GM12873 (cell line): ENCODE data around the gene IGFLR1.

Source experiments
- CTCF ChIP-seq: IDR thresholded peaks from 2 replicates; pipeline ENCODE4 v1.5.1; 2012; ENCODE audit warnings: low read depth, mild to moderate bottlenecking, moderate library complexity, low read length, control low read depth; ENCODE audit not compliant: insufficient read depth; ENCODE audit errors: missing control alignments

Gene IGFLR1

GRCh38 chr19:35719402-35720162 lies 22.7 kb downstream of the IGFLR1 start:
- no peak for TF ChIP-seq CTCF

- TF ChIP-seq CTCF, result no peak
These were observed 23.8 kb downstream of the IGFLR1 start for GRCh38 chr19:35718345-35719041.

- no peak for TF ChIP-seq CTCF
These were observed 24.4 kb downstream of the IGFLR1 start, which contains the start of gene KMT2B for GRCh38 chr19:35717665-35718344. TSS of gene KMT2B (plus strand) at chr19:35718003. CDS start at chr19:35718019, 16 bp downstream.

- TF ChIP-seq CTCF, result peak; percentile 77
These were observed 25.2 kb downstream of the IGFLR1 start for GRCh38 chr19:35716801-35717664.

GRCh38 chr19:35715981-35716800 lies 26.1 kb downstream of the IGFLR1 start:
- no peak for TF ChIP-seq CTCF

- TF ChIP-seq CTCF, result no peak
These were observed 26.9 kb downstream of the IGFLR1 start for GRCh38 chr19:35715355-35715809.
